HT-29 (cell line): Measurements from ENCODE around the gene XYLT1. TPM values are rescaled to one million over a fixed set of nuclear protein-coding genes. Genes with fewer than 3 reads are reported as not detected.

Experiments
- DNase-seq: peaks from one replicate; pipeline ENCODE4 v3.0.0-alpha.2; 2015; ENCODE audit warnings: low spot score
- small RNA-seq: library from RNA; depleted of rRNA; stranded (forward); fragments of <200 nt; gene quantifications from one replicate; pipeline ENCODE3, GENCODE V24; 2014
- total RNA-seq: library from RNA; depleted of rRNA; stranded (reverse); fragments of >200 nt; shearing (Covaris generic); gene quantifications from 2 replicates; pipeline ENCODE4 v1.2.3, GENCODE V29; 2014

XYLT1 gene
- total RNA-seq, 1 experiment from 2014 or later = 0.38 TPM

DNA sequence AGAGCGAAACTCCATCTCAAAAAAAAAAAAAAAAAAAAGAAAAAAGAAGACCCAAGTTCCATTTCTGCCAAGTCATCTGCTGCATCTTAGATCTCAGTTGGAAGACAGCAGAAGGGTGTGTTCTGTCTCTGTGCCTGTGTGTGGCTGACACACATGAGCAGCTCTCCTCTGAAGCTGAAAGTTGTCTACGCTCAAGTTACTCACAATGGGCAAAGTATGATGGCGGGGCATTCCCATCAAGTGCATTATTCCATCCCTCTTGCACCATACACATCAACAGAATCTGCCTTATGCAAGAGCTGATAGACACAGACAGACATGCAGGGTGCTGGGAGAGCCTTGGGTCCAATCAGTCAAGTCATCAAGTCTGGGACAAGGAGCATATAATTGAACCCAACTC, 402.2 kb downstream of the XYLT1 start:
- no peak for DNase-seq

- no peak for DNase-seq
Measured at GRCh38 chr16:17067882-17068281, 402.9 kb downstream of the XYLT1 start.

- no peak for DNase-seq
Measured at GRCh38 chr16:17063201-17064139, 407.3 kb downstream of the XYLT1 start.

DNA sequence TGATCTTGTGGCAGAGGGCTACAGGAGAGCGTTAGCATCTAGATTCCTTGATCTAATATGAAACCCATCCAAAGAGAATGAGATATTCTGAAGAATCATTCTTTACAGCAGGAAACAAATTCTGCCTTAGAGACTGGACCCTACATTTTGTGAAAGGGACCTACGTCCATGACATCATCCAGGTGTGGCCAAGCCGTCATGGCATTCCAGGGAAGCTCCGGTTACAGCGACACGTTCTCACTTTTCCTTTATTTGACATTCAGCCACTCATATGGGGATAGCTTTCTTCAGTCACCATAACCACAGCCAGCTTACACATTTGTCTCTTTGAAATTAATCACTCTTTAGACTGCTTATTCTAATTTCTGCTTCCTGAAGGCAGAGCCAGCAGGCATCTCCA, 408.1 kb downstream of the XYLT1 start:
- DNase-seq = no peak

GRCh38 chr16:17061326-17061725, 409.4 kb downstream of the XYLT1 start:
- DNase-seq = no peak

- DNase-seq = no peak
Measured at GRCh38 chr16:17058471-17058870, 412.3 kb downstream of the XYLT1 start.

- no peak for DNase-seq
Measured at GRCh38 chr16:17056666-17057065, 414.1 kb downstream of the XYLT1 start.

GRCh38 chr16:17053536-17054160, 417.1 kb downstream of the XYLT1 start:
- DNase-seq = no peak

Small RNA genes lying within 50 kb of the gene (small RNA-seq; reads per million reads assigned to genes)
- not detected for gene AC109446.1
